GM12878 (cell line): Measurements from ENCODE around the gene RASGRP2.

Experiments used
- CEBPB ChIP-seq, 2 experiments: fragments of 150-350 bp in 1 of 2; IDR thresholded peaks; 2 replicates each; pipeline ENCODE4 v1.6.1; 2012 to 2014; ENCODE audit warnings: low read depth in 2 of 2, low read length in 2 of 2, borderline replicate concordance in 1 of 2, inconsistent platforms in 1 of 2
- POLR2A ChIP-seq: IDR thresholded peaks from 2 replicates; pipeline ENCODE4 v1.6.1; 2011; ENCODE audit warnings: low read depth, mild to moderate bottlenecking, low read length
- TF ChIP-seq, protein P1 (sequence below), 3 experiments: IDR thresholded peaks in 2 of 3; conservative IDR thresholded peaks in 1 of 3; 2 replicates each; pipeline ENCODE4 v1.5.1; 2011; ENCODE audit warnings: low read depth in 3 of 3, low read length in 3 of 3, mild to moderate bottlenecking in 3 of 3, control low read depth in 2 of 3, moderate library complexity in 2 of 3, inconsistent platforms in 1 of 3, mixed read lengths in 1 of 3; ENCODE audit not compliant: control insufficient read depth in 2 of 3, insufficient read depth in 1 of 3; ENCODE audit errors: extremely low read depth in 1 of 3
- TF ChIP-seq, protein P2 (sequence below): IDR thresholded peaks from 2 replicates; pipeline ENCODE4 v1.6.1; 2012; ENCODE audit warnings: low read length, inconsistent platforms

DNA sequence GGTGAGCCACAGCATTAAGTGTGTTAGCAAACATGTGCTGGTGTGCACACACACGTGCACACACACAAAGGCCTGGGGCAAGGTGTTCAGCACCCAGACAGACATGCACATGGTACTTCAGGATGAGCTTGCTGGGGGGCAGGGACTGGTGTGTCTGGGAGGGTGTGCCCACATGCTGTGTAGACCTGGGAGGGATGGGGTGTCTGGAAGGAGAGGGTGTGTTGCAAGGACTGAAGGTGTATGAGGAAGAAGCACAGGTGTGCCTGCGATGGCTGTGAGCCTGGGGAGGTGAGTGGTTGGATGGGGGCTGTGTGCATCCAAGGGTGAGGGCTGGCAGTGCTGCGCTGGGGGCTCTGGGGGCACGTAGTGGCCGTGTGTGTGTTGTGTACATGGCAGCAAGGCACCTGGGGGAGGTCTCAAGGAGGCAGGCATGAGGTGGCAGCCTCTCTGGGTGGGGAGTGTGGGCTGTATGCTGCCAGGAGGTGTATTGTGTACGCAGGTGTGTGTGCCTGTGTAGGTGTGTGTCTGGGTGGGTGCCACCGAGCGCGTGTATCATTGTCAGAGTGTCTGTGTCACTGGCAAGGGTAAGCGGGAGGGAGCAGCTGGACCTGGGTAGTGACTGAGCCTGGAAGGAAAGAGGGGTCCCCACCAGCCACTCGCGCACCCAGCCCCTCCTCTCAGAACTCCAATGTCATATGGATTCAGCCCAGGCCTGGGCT, 23.1 kb downstream of the RASGRP2 start:
- TF ChIP-seq, protein P1, sequence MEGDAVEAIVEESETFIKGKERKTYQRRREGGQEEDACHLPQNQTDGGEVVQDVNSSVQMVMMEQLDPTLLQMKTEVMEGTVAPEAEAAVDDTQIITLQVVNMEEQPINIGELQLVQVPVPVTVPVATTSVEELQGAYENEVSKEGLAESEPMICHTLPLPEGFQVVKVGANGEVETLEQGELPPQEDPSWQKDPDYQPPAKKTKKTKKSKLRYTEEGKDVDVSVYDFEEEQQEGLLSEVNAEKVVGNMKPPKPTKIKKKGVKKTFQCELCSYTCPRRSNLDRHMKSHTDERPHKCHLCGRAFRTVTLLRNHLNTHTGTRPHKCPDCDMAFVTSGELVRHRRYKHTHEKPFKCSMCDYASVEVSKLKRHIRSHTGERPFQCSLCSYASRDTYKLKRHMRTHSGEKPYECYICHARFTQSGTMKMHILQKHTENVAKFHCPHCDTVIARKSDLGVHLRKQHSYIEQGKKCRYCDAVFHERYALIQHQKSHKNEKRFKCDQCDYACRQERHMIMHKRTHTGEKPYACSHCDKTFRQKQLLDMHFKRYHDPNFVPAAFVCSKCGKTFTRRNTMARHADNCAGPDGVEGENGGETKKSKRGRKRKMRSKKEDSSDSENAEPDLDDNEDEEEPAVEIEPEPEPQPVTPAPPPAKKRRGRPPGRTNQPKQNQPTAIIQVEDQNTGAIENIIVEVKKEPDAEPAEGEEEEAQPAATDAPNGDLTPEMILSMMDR (IDR thresholded peaks at IDR 0.05 in 2 of 3, conservative IDR thresholded peaks at IDR 0.05 in 1 of 3; ENCODE audit: control insufficient read depth in 2 of 3, extremely low read depth in 1 of 3, insufficient read depth in 1 of 3, low read depth in 3 of 3, low read length in 3 of 3), result no peak
- TF ChIP-seq, protein P2, sequence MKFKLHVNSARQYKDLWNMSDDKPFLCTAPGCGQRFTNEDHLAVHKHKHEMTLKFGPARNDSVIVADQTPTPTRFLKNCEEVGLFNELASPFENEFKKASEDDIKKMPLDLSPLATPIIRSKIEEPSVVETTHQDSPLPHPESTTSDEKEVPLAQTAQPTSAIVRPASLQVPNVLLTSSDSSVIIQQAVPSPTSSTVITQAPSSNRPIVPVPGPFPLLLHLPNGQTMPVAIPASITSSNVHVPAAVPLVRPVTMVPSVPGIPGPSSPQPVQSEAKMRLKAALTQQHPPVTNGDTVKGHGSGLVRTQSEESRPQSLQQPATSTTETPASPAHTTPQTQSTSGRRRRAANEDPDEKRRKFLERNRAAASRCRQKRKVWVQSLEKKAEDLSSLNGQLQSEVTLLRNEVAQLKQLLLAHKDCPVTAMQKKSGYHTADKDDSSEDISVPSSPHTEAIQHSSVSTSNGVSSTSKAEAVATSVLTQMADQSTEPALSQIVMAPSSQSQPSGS, result no peak
- TF ChIP-seq CEBPB (IDR thresholded peaks at IDR 0.05; ENCODE audit: borderline replicate concordance in 1 of 2, low read depth in 2 of 2, low read length in 2 of 2) (no peak), POLR2A (no peak)
